GM12891 (cell line): Measurements from ENCODE around the gene DLG5.

Experiments used
- DNase-seq: peaks from one replicate; pipeline ENCODE4 v3.0.0; 2011; ENCODE audit warnings: low spot score; ENCODE audit not compliant: insufficient read length
- FAIRE-seq: peaks from 2 replicates; lab custom pipeline; 2011; peaks lifted over from hg19 to GRCh38; lab: Jason Lieb, UNC
- PAX5 ChIP-seq: IDR thresholded peaks from 2 replicates; pipeline ENCODE4 v1.6.1; 2011; ENCODE audit warnings: low read length, moderate library complexity, mild to moderate bottlenecking; ENCODE audit not compliant: insufficient read depth, severe bottlenecking
- POLR2A ChIP-seq: IDR thresholded peaks from 2 replicates; pipeline ENCODE4 v1.6.1; 2011; ENCODE audit warnings: low read depth, low read length, control low read depth
- POLR2AphosphoS5 ChIP-seq: IDR thresholded peaks from 2 replicates; pipeline ENCODE4 v1.6.1; 2011; ENCODE audit warnings: low read depth, low read length, control low read depth
- POU2F2 ChIP-seq: IDR thresholded peaks from 2 replicates; pipeline ENCODE4 v1.6.1; 2011; ENCODE audit warnings: low read depth, mild to moderate bottlenecking, control low read depth, low read length, moderate library complexity
- SPI1 ChIP-seq: IDR thresholded peaks from 2 replicates; pipeline ENCODE4 v1.6.1; 2011; ENCODE audit warnings: low read depth, low read length, control low read depth
- TAF1 ChIP-seq: IDR thresholded peaks from 2 replicates; pipeline ENCODE4 v1.6.1; 2011; ENCODE audit warnings: low read depth, low read length, control low read depth

DLG5 gene

GRCh38 chr10:77850620-77851231 is 75.8 kb downstream of the DLG5 start:
- TF ChIP-seq POU2F2 = no peak
- no peak for TF ChIP-seq POLR2A
- TF ChIP-seq PAX5 = no peak
- no peak for TF ChIP-seq SPI1
- no peak for TF ChIP-seq POLR2AphosphoS5
- TF ChIP-seq TAF1 = no peak
- DNase-seq = no peak
- FAIRE-seq = no peak

DNA sequence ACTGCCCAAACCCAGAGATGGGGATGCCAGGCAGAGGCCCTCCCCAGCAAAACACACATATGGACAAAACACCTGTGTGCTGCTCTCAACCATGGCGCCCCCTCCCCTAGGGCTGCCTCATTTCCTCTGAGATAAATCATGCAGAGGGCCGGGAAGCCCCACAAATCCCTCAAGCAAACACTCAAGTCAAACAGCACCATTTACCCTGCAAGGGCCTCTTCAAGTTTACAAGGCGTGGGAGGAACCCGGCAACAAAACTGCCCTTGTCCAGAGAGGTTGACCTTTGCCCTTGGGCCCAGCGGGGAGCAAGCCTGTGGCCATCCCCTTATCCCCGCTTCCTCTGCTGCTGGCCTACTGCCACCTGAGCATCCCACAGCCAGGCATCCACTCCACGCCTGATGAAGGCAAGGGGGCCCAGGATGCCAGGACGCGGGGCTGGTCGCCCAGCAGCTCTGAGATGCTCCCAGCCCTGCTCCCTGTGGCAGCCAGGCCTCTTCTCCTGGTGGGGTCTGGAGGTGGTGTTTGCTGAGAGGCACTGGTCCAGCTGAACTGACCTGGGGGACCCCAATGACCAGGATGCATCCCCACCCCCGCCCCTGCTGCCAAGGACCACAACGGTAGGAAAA is 77.4 kb downstream of the DLG5 start:
- DNase-seq = no peak
- TF ChIP-seq PAX5 = no peak
- no peak for TF ChIP-seq SPI1
- TF ChIP-seq POU2F2 = no peak
- TF ChIP-seq POLR2AphosphoS5 = no peak
- no peak for TF ChIP-seq POLR2A
- TF ChIP-seq TAF1 = no peak

GRCh38 chr10:77846718-77847311 is 79.7 kb downstream of the DLG5 start:
- DNase-seq = peak; percentile 61
- peak; percentile 71 for FAIRE-seq
- TF ChIP-seq TAF1 (no peak), POLR2AphosphoS5 (no peak), POLR2A (no peak), PAX5 (no peak), SPI1 (no peak), POU2F2 (no peak)

More for the DNA sequence above, 77.4 kb downstream of the DLG5 start:
- no peak for FAIRE-seq

DNA sequence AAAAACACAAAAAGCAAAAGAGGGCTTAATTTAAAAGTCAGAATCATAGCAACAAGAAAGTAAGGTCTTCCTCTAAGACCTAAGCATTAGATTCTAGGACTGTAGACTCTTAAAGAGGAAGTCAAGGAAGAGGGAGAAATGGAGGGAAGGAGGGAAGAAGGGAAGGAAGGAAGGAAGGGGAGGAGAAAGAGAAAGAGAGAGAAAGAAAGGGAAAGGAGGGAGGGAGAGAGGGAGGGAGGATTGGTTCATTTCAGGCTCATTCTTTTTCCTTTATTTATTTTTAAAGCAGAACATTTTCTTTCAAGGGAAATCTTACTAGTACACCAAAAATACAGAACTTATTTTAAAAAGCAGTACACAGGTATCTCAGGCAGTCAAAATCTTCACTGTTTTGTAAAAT is 81.1 kb downstream of the DLG5 start:
- TF ChIP-seq TAF1 (no peak), SPI1 (no peak), PAX5 (no peak), POLR2A (no peak), POU2F2 (no peak), POLR2AphosphoS5 (no peak)
- FAIRE-seq = no peak
- no peak for DNase-seq

DNA sequence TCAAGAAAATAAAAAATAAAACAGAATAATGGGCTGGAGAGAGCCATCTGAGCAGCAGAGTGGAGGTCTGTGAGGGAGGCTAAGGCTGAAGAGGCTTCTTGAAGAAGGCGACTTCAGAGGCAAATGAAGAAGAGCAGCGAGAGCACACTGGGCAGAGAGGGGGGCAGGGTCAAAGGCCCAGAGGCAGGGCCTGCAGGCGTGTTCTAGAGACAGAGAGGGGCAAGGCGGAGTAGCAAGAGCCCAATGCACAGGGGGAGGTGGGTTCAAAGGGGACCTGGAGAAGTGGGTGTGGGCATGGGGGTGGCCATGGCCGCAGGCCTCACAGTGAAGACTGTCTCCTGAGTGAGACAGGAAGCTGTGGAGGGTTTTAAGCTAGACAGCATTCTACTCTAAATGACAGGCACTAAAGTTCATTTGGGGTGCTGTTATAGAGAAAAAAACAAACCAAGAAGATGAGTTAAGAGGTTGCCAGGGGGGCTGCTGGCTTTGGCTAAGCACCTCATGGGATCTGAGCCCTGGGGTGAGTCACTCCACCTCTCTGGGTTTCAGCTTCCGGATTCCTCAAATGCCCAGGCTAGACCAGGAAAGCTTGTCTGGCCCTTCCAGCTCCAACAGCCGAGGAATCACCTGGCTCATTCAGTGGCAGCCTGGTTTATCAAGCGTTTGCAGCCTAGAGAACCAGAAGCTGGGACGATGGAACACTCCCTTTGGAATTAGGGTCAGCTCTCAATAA is 81.7 kb downstream of the DLG5 start:
- TF ChIP-seq SPI1 (no peak), POLR2A (no peak), PAX5 (no peak), POLR2AphosphoS5 (no peak), POU2F2 (no peak), TAF1 (no peak)
- FAIRE-seq = no peak

GRCh38 chr10:77844177-77844576 is 82.4 kb downstream of the DLG5 start:
- no peak for DNase-seq
- no peak for FAIRE-seq
- TF ChIP-seq SPI1 (no peak), POLR2AphosphoS5 (no peak), TAF1 (no peak), POLR2A (no peak), PAX5 (no peak), POU2F2 (no peak)

More for the DNA sequence above, 81.7 kb downstream of the DLG5 start:
- no peak for DNase-seq

DNA sequence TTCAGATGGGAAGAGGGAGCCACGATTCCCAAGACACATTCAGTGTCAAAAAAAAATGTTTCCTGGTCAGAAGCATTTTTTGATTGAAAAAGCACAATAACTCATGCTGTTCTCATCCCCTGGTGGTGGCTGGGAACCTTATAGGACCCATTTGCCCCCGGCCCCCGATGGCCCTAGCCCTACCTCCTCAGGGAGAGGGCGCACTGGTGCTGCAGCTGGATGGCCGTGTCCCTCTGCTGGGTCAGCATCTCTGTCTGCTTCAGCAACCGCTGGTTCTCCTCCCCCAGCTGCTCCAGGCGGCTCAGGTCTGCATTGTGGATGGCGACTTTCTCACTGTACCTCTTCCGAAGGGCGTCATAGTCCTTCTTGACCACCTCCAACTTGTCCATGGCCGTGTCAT is 83.3 kb downstream of the DLG5 start:
- TF ChIP-seq POLR2AphosphoS5 (no peak), POLR2A (no peak), TAF1 (no peak), PAX5 (no peak), POU2F2 (no peak), SPI1 (no peak)
- no peak for DNase-seq
- FAIRE-seq = no peak

GRCh38 chr10:77842652-77843212 is 83.8 kb downstream of the DLG5 start:
- TF ChIP-seq SPI1 (no peak), TAF1 (no peak), POLR2A (no peak), PAX5 (no peak), POLR2AphosphoS5 (no peak), POU2F2 (no peak)
- FAIRE-seq (no peak), DNase-seq (no peak)

DNA sequence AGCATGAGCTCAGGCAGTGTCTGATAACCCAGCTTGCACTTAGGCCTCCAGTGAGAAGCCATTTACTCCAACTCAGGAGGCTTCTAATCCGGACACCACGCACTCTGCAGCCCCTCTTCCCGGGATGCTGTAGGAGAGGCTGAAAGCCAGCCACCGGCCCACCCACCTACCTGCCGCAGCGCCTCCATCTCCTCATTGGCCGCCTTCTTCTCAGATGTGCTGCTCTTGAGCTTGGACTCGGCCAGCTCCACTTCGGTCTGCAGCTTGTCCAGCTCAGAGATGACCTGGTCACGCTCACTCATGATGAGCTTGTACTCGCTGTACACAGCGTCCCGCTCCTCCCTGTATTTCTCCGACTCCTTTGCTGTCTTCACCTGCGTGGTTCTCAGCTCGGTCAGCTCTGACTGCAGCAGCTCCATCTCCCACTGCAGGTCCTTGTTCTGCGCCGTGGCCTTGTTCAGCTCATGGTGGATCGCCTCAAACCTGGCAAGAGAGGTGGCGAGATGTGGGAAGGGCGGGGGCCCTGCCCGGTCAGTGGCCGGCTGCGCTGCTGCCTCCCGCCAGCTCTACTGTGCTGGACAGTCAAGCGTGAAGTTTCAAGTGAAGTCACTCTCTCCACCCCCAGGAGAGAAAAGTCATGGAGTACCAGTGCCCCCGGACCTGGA is 84.7 kb downstream of the DLG5 start:
- TF ChIP-seq POU2F2 (no peak), POLR2AphosphoS5 (no peak), POLR2A (no peak), PAX5 (no peak), TAF1 (no peak), SPI1 (no peak)
- no peak for FAIRE-seq
- DNase-seq = no peak
